Stomach (tissue), 4 donors: ENCODE measurements around the gene OR51Q1.

Experiments used
- CTCF ChIP-seq, 7 experiments: fragments of 450-650 bp in 4 of 7; fragments of 200-600 bp in 3 of 7; sonication (generic) in 3 of 7; IDR thresholded peaks; one replicate each; pipeline ENCODE4 v1.5.1; 2016 to 2019; ENCODE audit warnings: antibody characterized with exemption in 7 of 7, control low read depth in 2 of 7, mild to moderate bottlenecking in 1 of 7
- POLR2A ChIP-seq, 4 donors: fragments of 450-650 bp; IDR thresholded peaks; one replicate each; pipeline ENCODE4 v1.6.1; 2016; ENCODE audit warnings: antibody characterized with exemption in 4 of 4, control low read depth in 2 of 4, mild to moderate bottlenecking in 1 of 4, moderate library complexity in 1 of 4
- POLR2AphosphoS5 ChIP-seq, 3 donors: sonication (generic); formaldehyde crosslinking; IDR thresholded peaks; one replicate each; pipeline ENCODE4 v1.6.1; 2016; ENCODE audit warnings: antibody characterized with exemption in 3 of 3

- TF ChIP-seq CTCF (IDR thresholded peaks at IDR 0.05) (no peak), POLR2AphosphoS5 (IDR thresholded peaks at IDR 0.05) (no peak), POLR2A (IDR thresholded peaks at IDR 0.05) (no peak)
Observed at GRCh38 chr11:5449023-5449422, 27.1 kb downstream of the OR51Q1 start, which contains the start of gene OR51I2.
